Measurements from ENCODE around the gene LHPP. TPM values are rescaled to one million over a fixed set of nuclear protein-coding genes. Genes with fewer than 3 reads are reported as not detected.

The LHPP gene
- total and polyA plus RNA-seq, 2 donors (not counting 1 experiment from before 2014, with no cell fraction given): 10.2 to 15.6 TPM

DNA sequence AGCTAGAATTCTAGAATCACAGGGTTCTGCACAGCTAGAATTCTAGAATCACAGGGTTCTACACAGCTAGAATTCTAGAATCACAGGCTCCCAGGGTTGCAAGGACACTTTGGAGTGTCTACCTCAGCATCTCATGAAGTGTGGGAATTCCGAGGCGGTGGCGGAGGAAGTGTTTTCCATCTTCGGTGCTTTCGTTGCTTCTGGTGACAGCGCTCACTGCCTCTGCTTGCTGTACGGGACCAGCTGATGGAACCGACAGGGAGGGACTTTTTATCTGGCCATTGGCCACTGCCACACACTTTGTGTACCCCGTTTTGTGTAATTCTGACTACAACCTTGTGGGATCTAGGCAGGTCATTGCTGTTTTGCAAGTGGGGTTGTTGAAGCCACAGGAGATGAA lies 29.5 kb downstream of the LHPP start:
- no peak overlapping the region for H3K4me3 ChIP-seq (replicated peaks in 1 of 4; ENCODE audit: control extremely low read depth in 1 of 4, insufficient read depth in 1 of 4, low read depth in 3 of 4, low read length in 4 of 4)
- H3K36me3 ChIP-seq (ENCODE audit: control insufficient read depth, insufficient read depth, low read length): no peaks in the 10 kb centered on the region
- DNase-seq (ENCODE audit: low read depth in 2 of 2): no peak
- H3K4me1 ChIP-seq (ENCODE audit: control insufficient read depth, extremely low read depth, insufficient read depth, low read length): no peaks in the 10 kb centered on the region
- no peak overlapping the region for H3K4me2 ChIP-seq (ENCODE audit: extremely low read depth, insufficient read depth, low read length)
- H3K79me2 ChIP-seq (ENCODE audit: control insufficient read depth, insufficient read depth, low read length): no peaks in the 10 kb centered on the region
- H2AFZ ChIP-seq (ENCODE audit: low read length): no peak overlapping the region
- H3K9me3 ChIP-seq (ENCODE audit: control insufficient read depth, insufficient read depth, low read depth, low read length): no peaks in the 10 kb centered on the region
- no peaks in the 10 kb centered on the region for H3K27me3 ChIP-seq (ENCODE audit: control insufficient read depth, insufficient read depth, low read length)
- no peak overlapping the region for H3K9ac ChIP-seq (ENCODE audit: insufficient read depth, low read length)
- no peaks in the 10 kb centered on the region for H4K20me1 ChIP-seq (ENCODE audit: control insufficient read depth, extremely low read depth, insufficient read depth, low read length)
- no peak overlapping the region for H3K27ac ChIP-seq (ENCODE audit: insufficient read depth, low read length)
- TF ChIP-seq EZH2 (IDR thresholded peaks at IDR 0.05; ENCODE audit: low read length, missing control alignments): no peak
- TF ChIP-seq, protein P1, sequence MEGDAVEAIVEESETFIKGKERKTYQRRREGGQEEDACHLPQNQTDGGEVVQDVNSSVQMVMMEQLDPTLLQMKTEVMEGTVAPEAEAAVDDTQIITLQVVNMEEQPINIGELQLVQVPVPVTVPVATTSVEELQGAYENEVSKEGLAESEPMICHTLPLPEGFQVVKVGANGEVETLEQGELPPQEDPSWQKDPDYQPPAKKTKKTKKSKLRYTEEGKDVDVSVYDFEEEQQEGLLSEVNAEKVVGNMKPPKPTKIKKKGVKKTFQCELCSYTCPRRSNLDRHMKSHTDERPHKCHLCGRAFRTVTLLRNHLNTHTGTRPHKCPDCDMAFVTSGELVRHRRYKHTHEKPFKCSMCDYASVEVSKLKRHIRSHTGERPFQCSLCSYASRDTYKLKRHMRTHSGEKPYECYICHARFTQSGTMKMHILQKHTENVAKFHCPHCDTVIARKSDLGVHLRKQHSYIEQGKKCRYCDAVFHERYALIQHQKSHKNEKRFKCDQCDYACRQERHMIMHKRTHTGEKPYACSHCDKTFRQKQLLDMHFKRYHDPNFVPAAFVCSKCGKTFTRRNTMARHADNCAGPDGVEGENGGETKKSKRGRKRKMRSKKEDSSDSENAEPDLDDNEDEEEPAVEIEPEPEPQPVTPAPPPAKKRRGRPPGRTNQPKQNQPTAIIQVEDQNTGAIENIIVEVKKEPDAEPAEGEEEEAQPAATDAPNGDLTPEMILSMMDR (conservative IDR thresholded peaks at IDR 0.05 in 1 of 2, IDR thresholded peaks at IDR 0.05 in 1 of 2; ENCODE audit: low read depth in 1 of 2, low read length in 2 of 2): no peak

DNA sequence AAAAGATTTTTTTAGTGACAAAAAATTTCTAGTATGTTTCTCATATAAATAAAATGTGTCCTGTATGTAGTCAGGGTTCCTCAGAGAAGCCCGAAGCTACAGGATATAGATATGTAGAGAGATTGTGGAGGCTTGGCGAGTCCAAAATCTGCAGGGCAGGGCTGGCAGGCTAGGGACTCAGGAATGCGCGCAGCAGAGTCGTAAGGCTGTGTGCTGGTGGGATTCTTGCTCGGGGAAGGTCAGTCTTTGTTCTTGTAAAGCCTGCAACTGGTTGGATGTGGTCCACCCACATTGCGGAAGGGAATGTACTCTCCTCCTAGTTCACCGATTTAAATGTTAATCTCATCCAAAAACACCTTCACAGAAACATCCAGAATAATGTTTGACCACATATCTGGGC lies 30.6 kb downstream of the LHPP start:
- Histone ChIP-seq H3K36me3 (ENCODE audit: control insufficient read depth, insufficient read depth, low read length) (no peaks in the 10 kb centered on the region), H4K20me1 (ENCODE audit: control insufficient read depth, extremely low read depth, insufficient read depth, low read length) (no peaks in the 10 kb centered on the region), H3K27me3 (ENCODE audit: control insufficient read depth, insufficient read depth, low read length) (no peaks in the 10 kb centered on the region), H2AFZ (ENCODE audit: low read length) (no peak overlapping the region), H3K27ac (ENCODE audit: insufficient read depth, low read length) (no peak overlapping the region), H3K4me2 (ENCODE audit: extremely low read depth, insufficient read depth, low read length) (no peak overlapping the region), H3K79me2 (ENCODE audit: control insufficient read depth, insufficient read depth, low read length) (no peaks in the 10 kb centered on the region), H3K9ac (ENCODE audit: insufficient read depth, low read length) (no peak overlapping the region), H3K4me1 (ENCODE audit: control insufficient read depth, extremely low read depth, insufficient read depth, low read length) (no peaks in the 10 kb centered on the region), H3K4me3 (replicated peaks in 1 of 4; ENCODE audit: control extremely low read depth in 1 of 4, insufficient read depth in 1 of 4, low read depth in 3 of 4, low read length in 4 of 4) (no peak overlapping the region), H3K9me3 (ENCODE audit: control insufficient read depth, insufficient read depth, low read depth, low read length) (no peaks in the 10 kb centered on the region)
- TF ChIP-seq, protein P1 (conservative IDR thresholded peaks at IDR 0.05 in 1 of 2, IDR thresholded peaks at IDR 0.05 in 1 of 2; ENCODE audit: low read depth in 1 of 2, low read length in 2 of 2): no peak
- no peak for TF ChIP-seq EZH2 (IDR thresholded peaks at IDR 0.05; ENCODE audit: low read length, missing control alignments)
- DNase-seq (ENCODE audit: low read depth in 2 of 2): no peak

GRCh38 chr10:124493214-124493882 lies 31.7 kb downstream of the LHPP start:
- Histone ChIP-seq H3K27me3 (ENCODE audit: control insufficient read depth, insufficient read depth, low read length) (no peaks in the 10 kb centered on the region), H4K20me1 (ENCODE audit: control insufficient read depth, extremely low read depth, insufficient read depth, low read length) (no peaks in the 10 kb centered on the region), H3K4me3 (replicated peaks in 1 of 4; ENCODE audit: control extremely low read depth in 1 of 4, insufficient read depth in 1 of 4, low read depth in 3 of 4, low read length in 4 of 4) (no peak overlapping the region), H3K79me2 (ENCODE audit: control insufficient read depth, insufficient read depth, low read length) (no peaks in the 10 kb centered on the region), H3K9me3 (ENCODE audit: control insufficient read depth, insufficient read depth, low read depth, low read length) (no peaks in the 10 kb centered on the region), H3K4me2 (ENCODE audit: extremely low read depth, insufficient read depth, low read length) (no peak overlapping the region), H3K9ac (ENCODE audit: insufficient read depth, low read length) (no peak overlapping the region), H2AFZ (ENCODE audit: low read length) (no peak overlapping the region), H3K27ac (ENCODE audit: insufficient read depth, low read length) (no peak overlapping the region), H3K36me3 (ENCODE audit: control insufficient read depth, insufficient read depth, low read length) (no peaks in the 10 kb centered on the region), H3K4me1 (ENCODE audit: control insufficient read depth, extremely low read depth, insufficient read depth, low read length) (no peaks in the 10 kb centered on the region)
- no peak for TF ChIP-seq EZH2 (IDR thresholded peaks at IDR 0.05; ENCODE audit: low read length, missing control alignments)
- no peak for DNase-seq (ENCODE audit: low read depth in 2 of 2)
